HG03196 (cell line): ENCODE results near the gene CASKIN1.
A peak's percentile ranks its signal among the peaks of the same experiment; 100 is the strongest.

Experiments used
- ATAC-seq: cut with Tn5 transposase; IDR thresholded peaks from one replicate; pipeline ENCODE4 v1.9.1; 2021; ENCODE audit not compliant: unreplicated experiment

The CASKIN1 gene

DNA sequence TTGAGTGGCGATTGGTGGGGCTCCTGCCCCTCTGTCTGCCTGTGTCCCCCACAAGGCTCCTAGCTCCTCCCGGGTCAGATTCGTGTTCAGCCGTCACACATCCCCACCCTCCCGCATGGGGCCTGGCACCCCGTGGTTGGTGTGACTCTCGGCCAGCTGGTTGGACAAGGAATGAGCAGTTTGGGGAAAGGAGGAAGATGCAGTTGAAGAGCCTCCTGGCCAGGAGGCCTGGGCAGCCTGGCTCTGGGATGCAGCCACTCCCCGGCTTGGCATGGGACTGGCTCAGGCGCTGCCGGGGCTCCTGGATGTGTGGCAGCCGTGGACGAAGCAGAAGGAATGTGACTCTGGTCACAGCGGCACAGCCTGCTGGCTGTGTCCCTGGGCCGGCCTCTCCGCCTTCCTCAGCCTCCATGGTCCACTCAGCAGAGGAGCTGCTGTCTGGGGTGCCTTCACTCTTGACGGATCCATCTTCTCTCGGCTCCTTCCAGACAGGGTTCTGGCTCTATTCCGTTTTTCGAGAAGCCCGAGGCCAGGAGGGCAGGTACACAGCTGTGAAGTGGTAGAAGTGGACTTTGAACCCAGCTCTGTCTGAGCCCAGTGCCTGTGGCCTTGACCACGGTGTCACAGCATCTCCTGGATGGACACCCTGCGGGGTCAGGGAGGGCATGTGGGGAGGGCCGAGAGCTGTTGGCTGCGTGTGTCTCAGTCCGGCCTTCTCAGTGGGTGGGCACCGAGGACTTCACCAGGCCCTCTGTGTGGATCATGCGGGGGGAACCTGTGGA is 38.7 kb downstream of the CASKIN1 start:
- ATAC-seq = no peak

DNA sequence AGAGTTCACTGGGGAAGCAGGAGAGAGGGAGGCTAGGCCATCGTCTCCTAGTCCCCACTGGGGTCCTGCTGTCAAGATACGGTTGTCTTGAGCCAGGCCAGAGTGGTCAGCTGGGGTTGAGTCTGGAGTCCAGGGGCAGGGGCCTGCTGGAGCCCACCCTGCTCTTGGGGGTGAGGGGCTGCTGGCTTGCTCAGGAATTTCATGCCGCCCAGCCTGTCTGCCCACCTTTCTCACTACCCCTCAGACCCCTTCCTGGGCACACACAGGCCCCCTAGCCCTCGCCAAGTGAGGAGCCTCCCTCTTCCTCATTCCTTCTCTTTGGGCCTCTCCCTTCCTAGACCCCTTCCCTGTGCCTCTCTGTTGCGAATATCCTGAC is 39.6 kb downstream of the CASKIN1 start:
- no peak for ATAC-seq

- no peak for ATAC-seq
Observed at GRCh38 chr16:2155977-2156848, 40.2 kb downstream of the CASKIN1 start.

DNA sequence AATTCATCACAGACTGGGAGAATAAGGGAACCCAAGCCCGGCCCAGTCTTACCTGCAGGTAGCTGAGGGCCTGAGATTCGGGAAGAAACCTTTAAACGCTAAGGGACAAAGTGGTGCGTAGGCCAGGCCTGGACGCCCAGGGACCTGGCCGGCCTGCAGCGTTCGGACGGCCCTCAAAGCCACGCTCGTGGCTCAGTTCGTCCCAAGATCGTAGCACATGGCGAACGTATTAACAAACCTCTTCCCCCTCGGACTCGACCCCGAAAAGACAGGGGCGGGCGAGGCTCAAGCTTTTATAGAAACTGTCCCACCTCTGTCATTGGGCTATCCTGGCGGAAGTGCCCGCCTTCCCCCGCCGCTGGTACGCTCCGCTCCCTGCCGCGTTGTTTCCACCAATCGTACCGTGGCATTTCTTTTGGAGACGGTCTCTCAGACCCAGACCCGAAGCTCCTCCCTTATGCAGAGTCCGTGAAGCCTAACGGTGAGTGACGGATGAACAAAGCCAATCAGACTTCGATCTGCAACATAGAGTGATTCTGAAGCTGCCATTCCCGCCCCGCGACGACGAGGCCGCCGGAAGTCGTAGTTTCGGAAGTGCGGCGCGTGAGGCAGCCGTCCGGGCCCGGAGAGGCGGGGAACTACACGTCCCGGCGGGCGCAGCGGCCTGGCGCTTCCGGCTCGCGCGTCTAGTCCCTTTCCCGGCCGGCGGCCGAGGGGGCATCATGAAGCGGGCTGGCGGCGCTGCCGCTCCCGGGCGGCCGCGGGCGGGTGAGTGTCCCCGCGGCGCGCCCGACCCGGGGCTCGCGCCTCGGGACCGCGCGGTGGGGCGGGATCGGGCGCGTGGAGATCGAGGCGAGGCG is 41.1 kb downstream of the CASKIN1 start, which contains the start of gene TRAF7:
TRAF7 (plus strand) TSS at position 692 of the 860 bp plus-strand sequence. CDS start 8,139 bp downstream, outside the sequence.
- peak; percentile 84 for ATAC-seq

- no peak for ATAC-seq
Observed at GRCh38 chr16:2154533-2155090, 41.8 kb downstream of the CASKIN1 start.

- no peak for ATAC-seq
Observed at GRCh38 chr16:2152695-2153506, 43.5 kb downstream of the CASKIN1 start.

DNA sequence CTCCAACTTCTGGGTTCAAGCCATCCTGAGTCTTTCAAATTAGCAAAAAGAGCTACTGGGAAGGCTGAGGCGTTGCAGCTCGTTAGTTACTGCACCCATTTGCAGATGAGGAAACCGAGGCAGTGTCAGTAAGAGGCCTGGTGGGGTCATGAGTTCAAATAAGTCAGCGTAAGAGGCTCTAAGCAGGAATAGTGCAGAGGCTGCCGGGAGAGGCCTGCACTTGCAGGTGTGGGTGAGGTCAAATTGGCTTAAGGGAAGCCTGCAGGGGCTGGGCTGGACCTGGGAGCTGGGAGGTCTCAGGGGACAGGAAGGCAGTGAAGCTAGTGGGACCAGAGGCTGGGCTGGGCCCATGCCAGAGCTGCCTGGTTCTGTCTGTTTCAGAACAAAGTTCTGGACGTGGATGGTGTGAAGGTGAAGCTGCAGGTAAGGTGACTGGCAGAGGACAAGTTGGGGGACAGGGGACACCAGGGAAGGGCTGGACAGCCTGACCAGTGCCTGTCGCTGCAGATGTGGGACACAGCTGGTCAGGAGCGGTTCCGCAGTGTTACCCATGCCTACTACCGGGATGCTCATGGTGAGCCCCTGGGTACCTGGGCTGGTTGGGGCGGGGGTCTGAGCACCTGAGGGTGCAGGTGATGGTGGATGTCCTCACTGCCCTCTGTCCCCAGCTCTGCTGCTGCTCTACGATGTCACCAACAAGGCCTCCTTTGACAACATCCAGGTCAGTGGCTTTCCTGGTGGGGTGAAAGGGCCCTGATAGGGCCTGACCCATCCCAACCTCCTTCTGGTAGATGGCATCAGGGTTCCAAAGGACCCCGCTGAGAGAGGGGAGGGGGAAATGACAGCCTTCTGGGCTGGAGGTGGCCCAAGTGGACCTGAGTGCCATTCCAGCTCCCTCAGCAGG is 45.0 kb downstream of the CASKIN1 start:
- ATAC-seq = no peak

GRCh38 chr16:2150418-2151187 is 45.8 kb downstream of the CASKIN1 start:
- no peak for ATAC-seq

DNA sequence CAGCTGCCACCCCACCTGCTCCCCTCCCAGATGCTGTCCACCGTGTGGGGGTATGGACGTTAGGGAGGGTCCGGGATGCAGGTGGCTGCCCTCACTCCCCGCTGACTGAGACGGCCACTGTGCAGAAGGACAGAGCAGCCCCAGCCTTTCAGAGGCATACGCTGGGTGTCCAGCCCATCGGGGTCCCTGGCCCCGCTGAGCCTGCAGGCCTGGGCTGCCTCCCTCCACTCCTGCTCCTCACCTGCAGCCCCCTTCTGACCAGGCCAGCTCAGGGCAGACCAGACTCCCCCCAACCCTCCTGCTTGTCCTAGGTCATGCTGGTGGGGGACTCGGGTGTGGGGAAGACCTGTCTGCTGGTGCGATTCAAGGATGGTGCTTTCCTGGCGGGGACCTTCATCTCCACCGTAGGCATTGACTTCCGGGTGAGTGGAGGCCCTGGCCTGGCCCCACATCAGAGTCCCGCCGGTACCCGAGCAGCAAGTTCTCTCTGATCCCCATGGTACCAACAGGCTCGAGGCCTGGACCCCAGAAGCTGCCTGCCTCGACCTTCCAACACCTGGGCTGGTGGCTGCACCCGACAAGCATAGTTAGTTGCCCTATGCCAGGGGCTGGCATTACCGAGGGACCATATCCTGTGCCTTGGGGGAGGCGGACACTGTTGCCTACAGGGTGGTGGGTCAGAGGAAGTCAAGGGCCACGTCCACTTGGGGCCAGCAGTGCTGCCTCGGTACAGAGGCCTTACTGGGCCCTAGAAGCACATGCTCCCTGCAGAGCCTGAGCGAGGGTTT is 46.6 kb downstream of the CASKIN1 start:
- ATAC-seq = no peak

- ATAC-seq = no peak
Observed at GRCh38 chr16:2148714-2149629, 47.4 kb downstream of the CASKIN1 start.

DNA sequence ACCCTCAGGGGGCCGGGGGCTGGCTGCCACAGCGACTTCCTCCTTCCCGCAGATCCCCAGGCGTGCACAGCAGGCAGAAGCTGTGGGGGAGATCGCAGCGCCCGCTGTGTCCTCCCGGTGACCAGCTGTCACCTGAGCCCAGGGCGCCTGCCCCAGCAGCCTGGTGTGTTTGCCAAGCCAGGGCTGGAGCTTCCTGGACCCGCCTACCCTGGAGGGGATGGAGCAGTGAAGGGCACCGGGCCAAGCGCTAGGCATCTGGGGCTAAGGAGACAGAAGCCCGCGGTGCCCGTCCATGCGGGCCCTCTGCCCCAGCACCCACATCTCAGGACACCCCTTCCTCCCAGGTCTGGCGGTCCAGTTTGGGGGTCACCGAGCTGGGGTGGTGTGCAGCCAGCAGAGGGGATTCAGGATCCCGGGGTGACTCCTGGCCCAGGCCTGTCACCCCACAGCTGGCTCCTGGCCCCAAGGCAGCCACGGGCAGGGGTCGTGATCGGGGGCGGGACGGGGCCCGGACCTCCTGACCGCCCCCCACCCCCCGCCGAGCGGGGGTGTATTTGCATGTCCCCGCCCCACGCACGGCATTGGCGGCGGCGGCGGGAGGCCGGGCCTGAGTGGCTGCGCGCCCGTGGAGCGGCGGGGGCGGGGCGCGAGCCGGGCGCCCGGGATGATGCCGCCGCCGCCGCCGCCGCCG is 48.3 kb downstream of the CASKIN1 start, which contains the start of gene RAB26:
RAB26 (plus strand) TSS at position 645 of the 691 bp plus-strand sequence. CDS start 159 bp downstream, outside the sequence.
- ATAC-seq = no peak

- ATAC-seq = no peak
Observed at GRCh38 chr16:2147378-2147777, 49.0 kb downstream of the CASKIN1 start.

DNA sequence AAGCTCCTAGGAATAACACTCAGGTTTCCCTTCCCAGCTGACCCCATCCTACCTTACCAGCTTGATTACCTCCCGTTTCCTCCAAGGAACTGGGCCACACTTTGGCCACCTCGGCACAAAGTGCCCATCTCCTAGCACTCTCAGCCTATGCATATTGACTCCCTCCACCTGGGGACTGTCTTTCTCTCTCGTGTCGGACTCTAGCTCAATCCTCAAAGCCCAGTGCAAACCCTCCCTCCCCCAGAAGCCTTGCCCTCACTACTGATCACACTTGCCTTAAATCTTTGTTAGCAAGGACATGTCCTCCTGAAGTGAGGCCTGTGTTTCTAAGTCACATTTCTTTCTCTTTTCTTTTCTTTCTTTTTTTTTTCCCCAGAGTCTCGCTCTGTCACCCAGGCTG is 50.6 kb downstream of the CASKIN1 start:
- ATAC-seq = no peak

DNA sequence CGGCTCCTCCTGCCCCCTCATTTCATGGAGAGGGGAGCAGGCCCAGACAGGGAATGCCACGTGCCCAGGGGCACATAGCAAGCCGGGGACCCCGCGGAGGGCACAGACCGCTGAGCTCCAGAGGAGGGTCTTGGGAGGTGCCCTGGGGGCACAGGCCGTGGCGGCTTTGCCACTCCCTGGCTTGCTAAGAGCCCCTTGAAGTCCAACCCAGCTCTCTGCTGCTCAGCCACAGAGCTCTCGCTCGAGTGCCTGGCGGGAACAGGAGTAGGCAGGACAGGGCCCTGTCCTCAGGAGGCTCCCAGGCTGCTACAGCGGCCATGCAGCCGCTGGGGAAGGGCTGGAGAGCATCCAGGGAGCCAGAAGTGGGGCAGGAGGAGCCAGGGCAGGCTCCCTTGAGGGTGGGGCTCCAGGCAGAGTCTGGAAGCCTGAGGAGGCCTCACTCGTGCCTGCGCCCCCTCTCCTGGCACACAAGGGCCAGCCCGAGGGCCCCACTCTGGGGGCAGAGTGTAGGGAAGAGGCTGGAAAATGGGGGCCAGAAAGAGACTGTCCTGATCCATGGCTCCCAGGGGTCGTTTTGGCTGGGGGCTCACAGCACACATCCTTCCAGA is 52.4 kb downstream of the CASKIN1 start:
- ATAC-seq = no peak
